Epithelial cell of esophagus (primary cell): ENCODE measurements around the gene FAXC.

ENCODE experiments used
- DNase-seq: peaks from one replicate; pipeline ENCODE4 v3.0.0; 2010; ENCODE audit warnings: low read depth
- H3K4me3 ChIP-seq: 2 replicates; pipeline ENCODE4 v1.5.1; 2011; ENCODE audit warnings: mild to moderate bottlenecking, low read length, control low read depth
- TF ChIP-seq, protein P1 (sequence below): IDR thresholded peaks from 2 replicates; pipeline ENCODE4 v1.5.1; 2011; ENCODE audit warnings: low read depth, mild to moderate bottlenecking, low read length, control low read depth, inconsistent platforms; ENCODE audit not compliant: insufficient read depth; ENCODE audit errors: missing control alignments

FAXC gene

DNA sequence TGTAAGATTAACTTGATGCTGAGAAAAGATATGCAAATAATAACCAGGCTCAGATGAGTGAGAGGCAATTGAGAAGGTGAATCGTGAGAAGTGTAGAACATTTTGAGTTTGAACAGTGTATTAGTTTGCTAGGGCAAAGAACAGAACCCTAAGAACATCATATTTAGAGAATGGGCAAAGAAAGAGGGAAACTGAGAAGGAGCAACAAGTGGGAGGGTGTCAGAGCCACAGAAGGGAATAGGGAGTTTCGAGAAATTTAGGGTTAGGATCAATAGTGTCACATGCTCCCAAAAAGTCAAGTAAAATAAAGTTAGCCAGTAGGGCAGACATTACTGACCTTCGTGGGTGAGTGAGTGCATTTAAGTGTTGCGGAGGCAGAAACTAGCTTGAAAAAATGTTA lies 5.5 kb upstream of the FAXC start:
- TF ChIP-seq, protein P1, sequence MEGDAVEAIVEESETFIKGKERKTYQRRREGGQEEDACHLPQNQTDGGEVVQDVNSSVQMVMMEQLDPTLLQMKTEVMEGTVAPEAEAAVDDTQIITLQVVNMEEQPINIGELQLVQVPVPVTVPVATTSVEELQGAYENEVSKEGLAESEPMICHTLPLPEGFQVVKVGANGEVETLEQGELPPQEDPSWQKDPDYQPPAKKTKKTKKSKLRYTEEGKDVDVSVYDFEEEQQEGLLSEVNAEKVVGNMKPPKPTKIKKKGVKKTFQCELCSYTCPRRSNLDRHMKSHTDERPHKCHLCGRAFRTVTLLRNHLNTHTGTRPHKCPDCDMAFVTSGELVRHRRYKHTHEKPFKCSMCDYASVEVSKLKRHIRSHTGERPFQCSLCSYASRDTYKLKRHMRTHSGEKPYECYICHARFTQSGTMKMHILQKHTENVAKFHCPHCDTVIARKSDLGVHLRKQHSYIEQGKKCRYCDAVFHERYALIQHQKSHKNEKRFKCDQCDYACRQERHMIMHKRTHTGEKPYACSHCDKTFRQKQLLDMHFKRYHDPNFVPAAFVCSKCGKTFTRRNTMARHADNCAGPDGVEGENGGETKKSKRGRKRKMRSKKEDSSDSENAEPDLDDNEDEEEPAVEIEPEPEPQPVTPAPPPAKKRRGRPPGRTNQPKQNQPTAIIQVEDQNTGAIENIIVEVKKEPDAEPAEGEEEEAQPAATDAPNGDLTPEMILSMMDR = no peak
- no peak overlapping the region for H3K4me3 ChIP-seq
- no peak for DNase-seq

DNA sequence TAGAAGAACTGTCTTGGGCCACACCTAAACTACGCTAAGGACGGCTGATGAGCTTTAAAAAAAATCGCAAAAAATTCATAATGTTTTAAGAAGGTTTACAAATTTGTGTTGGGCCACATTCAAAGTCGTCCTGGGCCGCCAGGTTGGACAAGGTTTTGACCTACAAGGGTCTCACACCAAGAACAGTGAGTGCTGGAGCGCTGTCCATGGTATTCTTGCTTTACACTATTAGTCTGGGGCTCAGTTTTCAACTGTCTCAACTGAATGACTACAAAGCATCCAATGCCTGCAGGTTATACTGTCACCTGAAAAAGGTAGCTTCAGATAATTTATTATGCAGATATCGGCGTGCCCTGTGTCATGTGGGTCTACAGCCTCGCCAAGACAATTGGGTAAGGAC lies 3.7 kb upstream of the FAXC start:
- no peak for DNase-seq
- TF ChIP-seq, protein P1 = no peak
- no peak overlapping the region for H3K4me3 ChIP-seq

- H3K4me3 ChIP-seq = peak overlapping the region; percentile 44
- no peak for DNase-seq
- TF ChIP-seq, protein P1 = no peak
These were observed 1.1 kb upstream of the FAXC start for GRCh38 chr6:99350573-99350972.

GRCh38 chr6:99348288-99349170 lies 945 bp downstream of the FAXC start:
- DNase-seq = no peak
- H3K4me3 ChIP-seq = peak overlapping the region; percentile 59
- TF ChIP-seq, protein P1 = no peak

DNA sequence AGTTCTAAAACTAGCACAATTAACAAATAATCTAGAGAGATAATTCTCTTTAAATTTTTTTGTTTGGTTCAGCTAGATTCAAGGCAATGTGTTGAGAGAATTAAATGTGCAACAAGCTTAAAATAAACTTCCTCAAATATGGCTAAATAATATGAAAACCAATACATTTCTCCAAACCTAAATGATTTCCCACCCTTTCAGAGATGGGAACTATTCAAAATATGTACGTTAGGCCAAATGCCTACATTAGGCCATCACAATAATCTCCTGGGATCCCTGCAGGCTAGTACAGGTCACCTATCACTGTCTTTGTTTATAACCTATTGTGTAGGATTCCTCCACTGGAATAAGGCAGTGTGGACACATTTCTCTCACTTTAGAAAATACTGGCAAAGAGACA lies 1.7 kb downstream of the FAXC start:
- TF ChIP-seq, protein P1 = no peak
- DNase-seq = no peak
- no peak overlapping the region for H3K4me3 ChIP-seq

DNA sequence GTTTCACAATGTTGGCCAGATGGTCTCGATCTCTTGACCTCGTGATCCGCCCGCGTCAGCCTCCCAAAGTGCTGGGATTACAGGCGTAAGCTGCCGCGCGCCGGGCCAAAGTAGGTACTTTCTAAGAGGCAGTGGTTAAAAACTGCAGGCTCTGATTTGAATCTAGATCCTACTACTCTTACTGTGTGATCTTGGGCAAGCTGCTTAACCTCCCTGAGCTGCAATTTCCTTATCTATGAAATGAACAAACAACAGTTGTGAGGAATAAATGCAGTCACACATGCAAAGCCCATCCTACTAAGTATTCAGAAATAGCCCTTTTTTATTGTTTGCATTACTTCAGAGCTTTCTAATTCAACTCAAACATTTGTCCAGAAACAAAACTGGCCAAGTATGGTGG lies 2.9 kb downstream of the FAXC start:
- DNase-seq = no peak
- no peak overlapping the region for H3K4me3 ChIP-seq
- TF ChIP-seq, protein P1 = no peak

DNA sequence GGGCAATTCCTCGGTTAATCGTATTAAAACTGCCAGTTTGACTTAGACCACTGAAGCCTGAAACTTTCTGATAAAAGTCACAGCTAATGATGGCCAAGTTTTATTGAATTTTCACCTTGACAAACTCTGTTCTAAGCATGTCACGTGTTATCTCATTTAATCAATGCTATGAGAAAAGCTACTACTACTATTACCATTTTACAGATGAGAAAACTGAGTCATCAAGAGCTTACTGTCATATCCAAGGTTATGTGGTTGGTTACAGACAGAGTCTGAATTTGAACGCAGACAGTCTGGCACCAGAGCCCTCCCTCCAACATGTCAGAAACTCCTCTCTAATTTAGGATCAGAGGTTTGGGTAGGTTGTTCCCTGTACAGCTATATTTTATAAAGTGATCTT lies 4.3 kb downstream of the FAXC start:
- no peak overlapping the region for H3K4me3 ChIP-seq
- DNase-seq = no peak
- TF ChIP-seq, protein P1 = no peak
